GM21526 (cell line): Measurements from ENCODE around the gene NAA35.
"Not testable (repeated sequence)": the region's sequence is repeated elsewhere in the genome, so short reads cannot be mapped to it uniquely, and the experiment has no call there.

ENCODE experiments used
- ATAC-seq: cut with Tn5 transposase; IDR thresholded peaks from one replicate; pipeline ENCODE4 v1.9.1; 2021; ENCODE audit warnings: moderate library complexity; ENCODE audit not compliant: unreplicated experiment, low FRiP score

The NAA35 gene

GRCh38 chr9:85940832-85941621 lies at the start of gene NAA35:
Gene NAA35, plus strand, starts transcription at chr9:85941146. Its CDS starts 1,014 bp downstream, at chr9:85942160.
- peak; percentile 85 for ATAC-seq

- ATAC-seq = no peak
Measured at GRCh38 chr9:85892401-85892800, 48.5 kb upstream of the NAA35 start.

GRCh38 chr9:85895685-85896084 lies 45.3 kb upstream of the NAA35 start:
- ATAC-seq = no peak

GRCh38 chr9:85897848-85898247 lies 43.1 kb upstream of the NAA35 start:
- ATAC-seq = no peak

GRCh38 chr9:85898332-85898731 lies 42.6 kb upstream of the NAA35 start:
- no peak for ATAC-seq

- no peak for ATAC-seq
Measured at GRCh38 chr9:85899388-85899787, 41.6 kb upstream of the NAA35 start.

- ATAC-seq = no peak
Measured at GRCh38 chr9:85900504-85901201, 40.3 kb upstream of the NAA35 start.

GRCh38 chr9:85904975-85905374 lies 36.0 kb upstream of the NAA35 start:
- ATAC-seq = no peak

- no peak for ATAC-seq
Measured at GRCh38 chr9:85905957-85906356, 35.0 kb upstream of the NAA35 start.

- no peak for ATAC-seq
Measured at GRCh38 chr9:85909390-85909789, 31.6 kb upstream of the NAA35 start.

GRCh38 chr9:85914108-85914507 lies 26.8 kb upstream of the NAA35 start:
- no peak for ATAC-seq

- ATAC-seq = no peak
Measured at GRCh38 chr9:85917756-85918155, 23.2 kb upstream of the NAA35 start.

- ATAC-seq = no peak
Measured at GRCh38 chr9:85925493-85925892, 15.5 kb upstream of the NAA35 start.

- ATAC-seq = no peak
Measured at GRCh38 chr9:85927076-85927475, 13.9 kb upstream of the NAA35 start.

GRCh38 chr9:85931495-85931894 lies 9.5 kb upstream of the NAA35 start:
- no peak for ATAC-seq

GRCh38 chr9:85935950-85936349 lies 5.0 kb upstream of the NAA35 start:
- not testable (repeated sequence) for ATAC-seq

- no peak for ATAC-seq
Measured at GRCh38 chr9:85940275-85940831, 593 bp upstream of the NAA35 start.

GRCh38 chr9:85941622-85941940 lies 635 bp downstream of the NAA35 start:
- ATAC-seq = no peak

GRCh38 chr9:85941966-85942912 lies 1.3 kb downstream of the NAA35 start:
- ATAC-seq = no peak

- no peak for ATAC-seq
Measured at GRCh38 chr9:85942913-85943709, 2.2 kb downstream of the NAA35 start.
